ENCODE measurements around the gene TRPM2. TPM values are rescaled to one million over a fixed set of nuclear protein-coding genes. Genes with fewer than 3 reads are reported as not detected.

TRPM2 gene
- total RNA-seq, 4 donors from 2014 or later: 2.9 to 7.0 (median 6.1) TPM

- TF ChIP-seq CTCF (IDR thresholded peaks at IDR 0.05; ENCODE audit: low read depth): no peak
Measured at GRCh38 chr21:44359396-44359795, 6.0 kb downstream of the TRPM2 start.

- no peak for TF ChIP-seq CTCF (IDR thresholded peaks at IDR 0.05; ENCODE audit: low read depth)
Measured at GRCh38 chr21:44360159-44360558, 6.7 kb downstream of the TRPM2 start.

- TF ChIP-seq CTCF (IDR thresholded peaks at IDR 0.05; ENCODE audit: low read depth): no peak
Measured at GRCh38 chr21:44363278-44363677, 9.9 kb downstream of the TRPM2 start.

GRCh38 chr21:44364151-44365053, 11.0 kb downstream of the TRPM2 start:
- no peak for TF ChIP-seq CTCF (IDR thresholded peaks at IDR 0.05; ENCODE audit: low read depth)

- no peak for TF ChIP-seq CTCF (IDR thresholded peaks at IDR 0.05; ENCODE audit: low read depth)
Measured at GRCh38 chr21:44365251-44365966, 12.0 kb downstream of the TRPM2 start.

GRCh38 chr21:44365967-44366585, 12.7 kb downstream of the TRPM2 start:
- TF ChIP-seq CTCF (IDR thresholded peaks at IDR 0.05; ENCODE audit: low read depth): no peak

Measured in subcutaneous adipose tissue (tissue), 4 donors.